GM12892 (cell line): ENCODE results near the gene USP2.

Source experiments
- POLR2A ChIP-seq: IDR thresholded peaks from 2 replicates; pipeline ENCODE4 v1.6.1; 2011; ENCODE audit warnings: low read depth, low read length, control low read depth
- POLR2AphosphoS5 ChIP-seq: IDR thresholded peaks from 2 replicates; pipeline ENCODE4 v1.6.1; 2011; ENCODE audit warnings: low read depth, low read length, control low read depth
- TAF1 ChIP-seq: IDR thresholded peaks from 2 replicates; pipeline ENCODE4 v1.6.1; 2011; ENCODE audit warnings: low read depth, mild to moderate bottlenecking, control low read depth, low read length, borderline replicate concordance

DNA sequence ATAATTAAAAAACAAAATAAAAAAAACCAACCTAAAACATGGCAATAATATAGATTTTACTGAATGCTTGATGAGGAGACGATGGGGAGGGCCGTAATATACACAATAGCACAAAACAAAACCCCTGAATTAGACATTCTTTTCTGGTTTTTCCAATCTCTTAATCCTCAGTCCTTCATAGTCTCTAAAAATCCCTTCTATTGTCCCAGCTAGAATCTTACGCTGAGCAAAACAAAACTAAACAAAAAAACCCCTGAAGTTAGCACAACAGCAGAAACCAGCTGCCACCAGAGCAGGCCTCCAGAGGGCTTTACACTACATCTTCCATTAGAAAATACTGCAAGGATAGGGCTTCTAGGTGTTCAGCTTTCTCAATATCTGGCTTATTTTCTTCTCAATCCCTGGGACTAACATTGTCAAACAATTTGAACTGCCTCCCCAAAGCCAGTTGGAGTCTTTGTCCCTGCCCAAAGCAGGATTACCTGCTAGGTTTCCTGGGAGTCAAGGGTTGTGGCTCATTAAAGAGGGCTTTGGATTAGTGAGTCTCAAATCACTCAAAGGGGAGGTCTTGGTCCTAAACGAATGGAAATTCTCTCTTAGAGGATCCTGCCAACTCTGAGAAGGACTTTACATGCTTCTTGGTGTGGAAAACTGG is 49.3 kb downstream of the USP2 start:
- TF ChIP-seq POLR2AphosphoS5 (no peak), POLR2A (no peak), TAF1 (no peak)
